Measurements from ENCODE around the gene NDUFA13. TPM values are rescaled to one million over a fixed set of nuclear protein-coding genes. Genes with fewer than 3 reads are reported as not detected.

The NDUFA13 gene
- total RNA-seq, 1 donor from 2014 or later = 342 TPM

GRCh38 chr19:19505669-19506326 lies 10.2 kb upstream of the NDUFA13 start:
- TF ChIP-seq CTCF (IDR thresholded peaks at IDR 0.05; ENCODE audit: unreplicated experiment) = no peak

GRCh38 chr19:19506592-19506991 lies 9.4 kb upstream of the NDUFA13 start:
- no peak for TF ChIP-seq CTCF (IDR thresholded peaks at IDR 0.05; ENCODE audit: unreplicated experiment)
- Mint-ChIP-seq H3K4me3 (no peak overlapping the region), H3K27ac (no peak overlapping the region), H3K27me3 (ENCODE audit: low read depth) (no peaks in the 10 kb centered on the region), H3K36me3 (peaks cover 40% of the 10 kb centered on the region), H3K4me1 (no peaks in the 10 kb centered on the region), H3K9me3 (no peaks in the 10 kb centered on the region)
- DNase-seq (ENCODE audit: low spot score in 2 of 2, unreplicated experiment in 2 of 2) = no peak

More at GRCh38 chr19:19505669-19506326, 10.2 kb upstream of the NDUFA13 start:
- no peaks in the 10 kb centered on the region for H3K27me3 Mint-ChIP-seq (ENCODE audit: low read depth)
- H3K4me3 Mint-ChIP-seq = no peak overlapping the region
- H3K9me3 Mint-ChIP-seq = no peaks in the 10 kb centered on the region
- peaks cover 44% of the 10 kb centered on the region for H3K36me3 Mint-ChIP-seq
- H3K27ac Mint-ChIP-seq = no peak overlapping the region
- no peaks in the 10 kb centered on the region for H3K4me1 Mint-ChIP-seq
- DNase-seq (ENCODE audit: low spot score in 2 of 2, unreplicated experiment in 2 of 2) = no peak

GRCh38 chr19:19507354-19507753 lies 8.7 kb upstream of the NDUFA13 start:
- peaks cover 36% of the 10 kb centered on the region for H3K36me3 Mint-ChIP-seq
- no peaks in the 10 kb centered on the region for H3K9me3 Mint-ChIP-seq

GRCh38 chr19:19508217-19508616 lies 7.8 kb upstream of the NDUFA13 start:
- Mint-ChIP-seq H3K4me1 (no peaks in the 10 kb centered on the region), H3K36me3 (peaks cover 28% of the 10 kb centered on the region), H3K27me3 (ENCODE audit: low read depth) (no peaks in the 10 kb centered on the region), H3K4me3 (no peak overlapping the region), H3K9me3 (no peaks in the 10 kb centered on the region), H3K27ac (no peak overlapping the region)
- TF ChIP-seq CTCF (IDR thresholded peaks at IDR 0.05; ENCODE audit: unreplicated experiment) = no peak
- no peak for DNase-seq (ENCODE audit: low spot score in 2 of 2, unreplicated experiment in 2 of 2)

More at GRCh38 chr19:19507354-19507753, 8.7 kb upstream of the NDUFA13 start:
- Mint-ChIP-seq H3K27ac (no peak overlapping the region), H3K4me3 (no peak overlapping the region), H3K4me1 (no peaks in the 10 kb centered on the region), H3K27me3 (ENCODE audit: low read depth) (no peaks in the 10 kb centered on the region)
- TF ChIP-seq CTCF (IDR thresholded peaks at IDR 0.05; ENCODE audit: unreplicated experiment) = no peak
- no peak for DNase-seq (ENCODE audit: low spot score in 2 of 2, unreplicated experiment in 2 of 2)

GRCh38 chr19:19510432-19510831 lies 5.6 kb upstream of the NDUFA13 start:
- H3K36me3 Mint-ChIP-seq = peaks cover 16% of the 10 kb centered on the region
- DNase-seq (ENCODE audit: low spot score in 2 of 2, unreplicated experiment in 2 of 2) = no peak
- no peak for TF ChIP-seq CTCF (IDR thresholded peaks at IDR 0.05; ENCODE audit: unreplicated experiment)
- no peak overlapping the region for H3K4me3 Mint-ChIP-seq
- no peaks in the 10 kb centered on the region for H3K9me3 Mint-ChIP-seq
- no peaks in the 10 kb centered on the region for H3K27me3 Mint-ChIP-seq (ENCODE audit: low read depth)
- H3K4me1 Mint-ChIP-seq = no peaks in the 10 kb centered on the region
- no peak overlapping the region for H3K27ac Mint-ChIP-seq

All from mesothelial cell of epicardium (in vitro differentiated cells).